Hepatocyte (in vitro differentiated cells): ENCODE results near the gene ARAP1. TPM values are rescaled to one million over a fixed set of nuclear protein-coding genes. Genes with fewer than 3 reads are reported as not detected.
A peak's percentile ranks its signal among the peaks of the same experiment; 100 is the strongest.

ENCODE experiments used
- DNase-seq: peaks from one replicate; pipeline ENCODE4 v3.0.0-alpha.2; 2016; ENCODE audit warnings: low spot score
- H2AFZ ChIP-seq: fragments of 200-600 bp; sonication (generic); 2 replicates; pipeline ENCODE4 v1.6.0; 2016; ENCODE audit warnings: antibody characterized with exemption, mild to moderate bottlenecking
- H3K27ac ChIP-seq: fragments of 200-600 bp; sonication (generic); 2 replicates; pipeline ENCODE4 v1.5.1; 2016; ENCODE audit warnings: mild to moderate bottlenecking
- H3K27me3 ChIP-seq: fragments of 200-600 bp; sonication (generic); 2 replicates; pipeline ENCODE4 v1.6.1; 2016
- H3K36me3 ChIP-seq: fragments of 200-600 bp; sonication (generic); replicated peaks from 2 replicates; pipeline ENCODE4 v1.5.1; 2016; ENCODE audit warnings: low read depth; ENCODE audit not compliant: insufficient read depth
- H3K4me1 ChIP-seq: fragments of 200-600 bp; sonication (generic); 2 replicates; pipeline ENCODE4 v1.5.1; 2016; ENCODE audit warnings: mild to moderate bottlenecking, moderate library complexity; ENCODE audit not compliant: insufficient read depth
- H3K4me2 ChIP-seq: fragments of 200-600 bp; sonication (generic); 2 replicates; pipeline ENCODE4 v1.6.0; 2016
- H3K4me3 ChIP-seq: fragments of 200-600 bp; sonication (generic); 2 replicates; pipeline ENCODE4 v1.5.1; 2016; ENCODE audit warnings: mild to moderate bottlenecking
- H3K79me2 ChIP-seq: fragments of 200-600 bp; sonication (generic); 2 replicates; pipeline ENCODE4 v1.6.0; 2017; ENCODE audit warnings: mild to moderate bottlenecking
- H3K9me2 ChIP-seq: fragments of 200-600 bp; sonication (generic); replicated peaks from 2 replicates; pipeline ENCODE4 v1.6.0; 2017; ENCODE audit warnings: mild to moderate bottlenecking; ENCODE audit not compliant: insufficient read depth
- H3K9me3 ChIP-seq: fragments of 200-600 bp; sonication (generic); 2 replicates; pipeline ENCODE4 v1.5.1; 2016; ENCODE audit warnings: low read depth, mild to moderate bottlenecking
- H4K20me1 ChIP-seq: fragments of 200-600 bp; sonication (generic); 2 replicates; pipeline ENCODE4 v1.6.0; 2016; ENCODE audit warnings: mild to moderate bottlenecking; ENCODE audit not compliant: insufficient read depth, poor library complexity, severe bottlenecking
- CTCF ChIP-seq: fragments of 200-600 bp; sonication (generic); IDR thresholded peaks from 2 replicates; pipeline ENCODE4 v1.5.1; 2016; ENCODE audit warnings: antibody characterized with exemption, mild to moderate bottlenecking; ENCODE audit not compliant: poor library complexity
- EZH2 ChIP-seq: fragments of 200-600 bp; sonication (generic); IDR thresholded peaks from 2 replicates; pipeline ENCODE4 v1.6.1; 2016; ENCODE audit warnings: antibody characterized with exemption, mild to moderate bottlenecking, borderline replicate concordance
- EZH2phosphoT487 ChIP-seq: fragments of 200-600 bp; sonication (generic); IDR thresholded peaks from one replicate; pipeline ENCODE4 v1.6.1; 2018; ENCODE audit warnings: antibody characterized with exemption, mild to moderate bottlenecking, low read depth, moderate library complexity; ENCODE audit not compliant: unreplicated experiment, severe bottlenecking
- WGBS: methylation state at CpG from one replicate; pipeline ENCODE4 v1.1.6; 2016; ENCODE audit warnings: low lambda C conversion rate; ENCODE audit errors: missing lambda C conversion rate; 5-methylcytosine and 5-hydroxymethylcytosine counted together
- polyA plus RNA-seq: library from polyadenylated mRNA; unstranded; fragments of >200 nt; fragmentation: Nextera tagmentation; extraction: Ambion mirVana; gene quantifications from 2 replicates; pipeline ENCODE4 v1.2.1, GENCODE V29; 2016
- total RNA-seq: library from RNA; depleted of rRNA; stranded (reverse); fragments of >200 nt; gene quantifications from 2 replicates; pipeline ENCODE4 v1.2.3, GENCODE V29; 2014

Gene ARAP1
- total and polyA plus RNA-seq, 2 experiments from 2014 or later, result 60.2 to 118 TPM

GRCh38 chr11:72754544-72755155 is 2.4 kb upstream of the ARAP1 start:
- no peak overlapping the region for H2AFZ ChIP-seq
- no peak for DNase-seq
- H3K4me1 ChIP-seq, result peaks cover 21% of the 10 kb centered on the region
- no peaks in the 10 kb centered on the region for H3K36me3 ChIP-seq
- H3K4me2 ChIP-seq, result no peak overlapping the region
- peaks cover 41% of the 10 kb centered on the region for H3K79me2 ChIP-seq
- no peaks in the 10 kb centered on the region for H3K27me3 ChIP-seq
- no peak overlapping the region for H3K27ac ChIP-seq
- no peaks in the 10 kb centered on the region for H3K9me3 ChIP-seq
- H3K4me3 ChIP-seq, result no peak overlapping the region
- WGBS, result 96% methylated on average over 47 of the region's 48 CpGs
- H4K20me1 ChIP-seq, result peaks cover 3% of the 10 kb centered on the region
- no peaks in the 10 kb centered on the region for H3K9me2 ChIP-seq
- TF ChIP-seq EZH2phosphoT487 (no peak), CTCF (no peak), EZH2 (no peak)

GRCh38 chr11:72754149-72754543 is 1.9 kb upstream of the ARAP1 start:
- H3K36me3 ChIP-seq, result no peaks in the 10 kb centered on the region
- no peaks in the 10 kb centered on the region for H3K27me3 ChIP-seq
- peaks cover 21% of the 10 kb centered on the region for H3K4me1 ChIP-seq
- no peak for DNase-seq
- no peak overlapping the region for H3K4me2 ChIP-seq
- no peaks in the 10 kb centered on the region for H3K9me2 ChIP-seq
- H3K4me3 ChIP-seq, result no peak overlapping the region
- H2AFZ ChIP-seq, result no peak overlapping the region
- no peak for TF ChIP-seq CTCF
- no peak for TF ChIP-seq EZH2
- TF ChIP-seq EZH2phosphoT487, result no peak
- no peaks in the 10 kb centered on the region for H4K20me1 ChIP-seq
- 98% methylated on average over 8 of the region's 8 CpGs for WGBS
- peaks cover 36% of the 10 kb centered on the region for H3K79me2 ChIP-seq
- H3K9me3 ChIP-seq, result no peaks in the 10 kb centered on the region
- H3K27ac ChIP-seq, result no peak overlapping the region

- 90% methylated on average over 9 of the region's 9 CpGs for WGBS
- no peak for DNase-seq
- peaks cover 27% of the 10 kb centered on the region for H3K4me1 ChIP-seq
- no peaks in the 10 kb centered on the region for H3K36me3 ChIP-seq
- H3K4me3 ChIP-seq, result no peak overlapping the region
- peak overlapping the region; percentile 98 for H3K4me2 ChIP-seq
- no peaks in the 10 kb centered on the region for H3K9me2 ChIP-seq
- no peaks in the 10 kb centered on the region for H4K20me1 ChIP-seq
- peak overlapping the region; percentile 77 for H3K27ac ChIP-seq
- no peaks in the 10 kb centered on the region for H3K9me3 ChIP-seq
- TF ChIP-seq CTCF (no peak), EZH2phosphoT487 (no peak), EZH2 (no peak)
- no peak overlapping the region for H2AFZ ChIP-seq
- peaks cover 31% of the 10 kb centered on the region for H3K79me2 ChIP-seq
- H3K27me3 ChIP-seq, result no peaks in the 10 kb centered on the region
Observed at GRCh38 chr11:72753341-72754148, 1.3 kb upstream of the ARAP1 start.
